SK-N-SH treated with all-trans-retinoic acid at 6 μM for 48 hours (cell line): ENCODE data around the gene CFAP100.

ENCODE experiments used
- ATAC-seq: fragments of 200-7000 bp; cut with Tn5 transposase; 3 replicates; pipeline ENCODE4 v1.9.1; 2020; ENCODE audit warnings: mild to moderate bottlenecking, moderate library complexity
- ARNTL ChIP-seq: fragments of 450-650 bp; formaldehyde crosslinking; IDR thresholded peaks from 2 replicates; pipeline ENCODE4 v1.5.0; 2020; ENCODE audit warnings: low read depth, mild to moderate bottlenecking, moderate library complexity, borderline replicate concordance
- CREB5 ChIP-seq: fragments of 250-450 bp; sonication (Bioruptor Pico); IDR thresholded peaks from 2 replicates; pipeline ENCODE4 v1.5.1; 2020; ENCODE audit warnings: low read depth, mild to moderate bottlenecking, moderate library complexity
- CSDC2 ChIP-seq: fragments of 250-450 bp; sonication (Bioruptor Pico); IDR thresholded peaks from 2 replicates; pipeline ENCODE4 v1.5.0; 2020; ENCODE audit warnings: mild to moderate bottlenecking, moderate library complexity
- CSRNP3 ChIP-seq: fragments of 250-450 bp; sonication (Bioruptor Pico); IDR thresholded peaks from 2 replicates; pipeline ENCODE4 v1.5.1; 2021; ENCODE audit warnings: mild to moderate bottlenecking, moderate library complexity
- GLIS3 ChIP-seq: fragments of 250-450 bp; sonication (Bioruptor Pico); IDR thresholded peaks from 2 replicates; pipeline ENCODE4 v1.5.0; 2020; ENCODE audit warnings: mild to moderate bottlenecking, moderate library complexity
- ISL1 ChIP-seq: fragments of 250-450 bp; sonication (Bioruptor Pico); IDR thresholded peaks from 2 replicates; pipeline ENCODE4 v2.1.2; 2022; ENCODE audit warnings: mild to moderate bottlenecking, moderate library complexity
- OSR1 ChIP-seq: fragments of 250-450 bp; sonication (Bioruptor Pico); IDR thresholded peaks from 2 replicates; pipeline ENCODE4 v1.8.0; 2022; ENCODE audit warnings: moderate library complexity, mild to moderate bottlenecking, inconsistent platforms
- POU6F1 ChIP-seq: fragments of 250-450 bp; sonication (Bioruptor Pico); IDR thresholded peaks from 2 replicates; pipeline ENCODE4 v1.8.0; 2021; ENCODE audit warnings: low read depth, mild to moderate bottlenecking, moderate library complexity, borderline replicate concordance
- PPARA ChIP-seq: fragments of 250-450 bp; sonication (Bioruptor Pico); IDR thresholded peaks from 2 replicates; pipeline ENCODE4 v1.5.0; 2020; ENCODE audit warnings: mild to moderate bottlenecking, borderline replicate concordance
- RARB ChIP-seq: fragments of 250-450 bp; sonication (Bioruptor Pico); IDR thresholded peaks from 2 replicates; pipeline ENCODE4 v1.8.0; 2021; ENCODE audit warnings: mild to moderate bottlenecking, moderate library complexity
- TCF4 ChIP-seq: fragments of 250-450 bp; sonication (Bioruptor Pico); IDR thresholded peaks from 2 replicates; pipeline ENCODE4 v1.8.0; 2021; ENCODE audit warnings: mild to moderate bottlenecking, moderate library complexity, borderline replicate concordance
- TSHZ2 ChIP-seq: fragments of 250-450 bp; sonication (Bioruptor Pico); IDR thresholded peaks from 2 replicates; pipeline ENCODE4 v1.5.0; 2020; ENCODE audit warnings: mild to moderate bottlenecking, moderate library complexity
- ZC3H10 ChIP-seq: fragments of 250-450 bp; sonication (Bioruptor Pico); IDR thresholded peaks from 2 replicates; pipeline ENCODE4 v1.5.1; 2021; ENCODE audit warnings: mild to moderate bottlenecking, moderate library complexity
- ZFP30 ChIP-seq: fragments of 450-650 bp; formaldehyde crosslinking; IDR thresholded peaks from 2 replicates; pipeline ENCODE4 v1.5.0; 2022; ENCODE audit warnings: mild to moderate bottlenecking, moderate library complexity
- ZNF565 ChIP-seq: fragments of 450-650 bp; formaldehyde crosslinking; conservative IDR thresholded peaks from 2 replicates; pipeline ENCODE4 v1.5.0; 2020; ENCODE audit warnings: low read depth, mild to moderate bottlenecking, moderate library complexity
- ZNF70 ChIP-seq: fragments of 450-650 bp; formaldehyde crosslinking; IDR thresholded peaks from 2 replicates; pipeline ENCODE4 v1.5.0; 2020; ENCODE audit warnings: mild to moderate bottlenecking, moderate library complexity
- ZNF8 ChIP-seq: fragments of 450-650 bp; formaldehyde crosslinking; IDR thresholded peaks from 2 replicates; pipeline ENCODE4 v1.5.0; 2020; ENCODE audit warnings: mild to moderate bottlenecking, moderate library complexity
- TF ChIP-seq, protein P1 (sequence below): fragments of 250-450 bp; sonication (Bioruptor Pico); IDR thresholded peaks from 2 replicates; pipeline ENCODE4 v1.8.0; 2020; ENCODE audit warnings: mild to moderate bottlenecking, moderate library complexity, borderline replicate concordance

The CFAP100 gene

GRCh38 chr3:126436826-126437717 is 42.4 kb downstream of the CFAP100 start (continued):
- TF ChIP-seq TSHZ2 (CRISPR knock-in tag) (no peak), ZNF70 (CRISPR knock-in tag) (no peak), ZFP30 (CRISPR knock-in tag) (no peak)

DNA sequence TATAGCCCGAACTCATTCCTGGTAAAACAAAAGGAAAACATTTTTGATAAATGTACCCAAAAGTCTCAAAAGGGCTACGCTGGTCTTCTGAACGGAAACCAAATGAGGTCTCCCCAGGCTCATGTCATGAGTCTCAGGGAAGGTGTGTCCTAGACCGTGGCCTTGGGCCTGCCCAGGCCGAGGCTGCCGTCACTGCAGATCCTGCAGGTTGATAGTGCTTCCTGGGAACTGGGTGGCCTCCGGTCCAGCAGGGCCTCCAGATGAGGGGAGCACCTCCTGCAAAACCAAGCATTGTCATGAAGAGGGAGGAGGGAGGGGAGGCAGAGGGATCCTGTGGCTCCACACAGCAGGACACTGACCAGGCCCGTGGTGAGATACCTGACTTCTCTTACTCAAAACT is 43.5 kb downstream of the CFAP100 start:
- TF ChIP-seq, protein P1, sequence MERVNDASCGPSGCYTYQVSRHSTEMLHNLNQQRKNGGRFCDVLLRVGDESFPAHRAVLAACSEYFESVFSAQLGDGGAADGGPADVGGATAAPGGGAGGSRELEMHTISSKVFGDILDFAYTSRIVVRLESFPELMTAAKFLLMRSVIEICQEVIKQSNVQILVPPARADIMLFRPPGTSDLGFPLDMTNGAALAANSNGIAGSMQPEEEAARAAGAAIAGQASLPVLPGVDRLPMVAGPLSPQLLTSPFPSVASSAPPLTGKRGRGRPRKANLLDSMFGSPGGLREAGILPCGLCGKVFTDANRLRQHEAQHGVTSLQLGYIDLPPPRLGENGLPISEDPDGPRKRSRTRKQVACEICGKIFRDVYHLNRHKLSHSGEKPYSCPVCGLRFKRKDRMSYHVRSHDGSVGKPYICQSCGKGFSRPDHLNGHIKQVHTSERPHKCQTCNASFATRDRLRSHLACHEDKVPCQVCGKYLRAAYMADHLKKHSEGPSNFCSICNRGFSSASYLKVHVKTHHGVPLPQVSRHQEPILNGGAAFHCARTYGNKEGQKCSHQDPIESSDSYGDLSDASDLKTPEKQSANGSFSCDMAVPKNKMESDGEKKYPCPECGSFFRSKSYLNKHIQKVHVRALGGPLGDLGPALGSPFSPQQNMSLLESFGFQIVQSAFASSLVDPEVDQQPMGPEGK = no peak
- TF ChIP-seq RARB (CRISPR knock-in tag) (no peak), PPARA (CRISPR knock-in tag) (no peak)
- ATAC-seq = no peak

DNA sequence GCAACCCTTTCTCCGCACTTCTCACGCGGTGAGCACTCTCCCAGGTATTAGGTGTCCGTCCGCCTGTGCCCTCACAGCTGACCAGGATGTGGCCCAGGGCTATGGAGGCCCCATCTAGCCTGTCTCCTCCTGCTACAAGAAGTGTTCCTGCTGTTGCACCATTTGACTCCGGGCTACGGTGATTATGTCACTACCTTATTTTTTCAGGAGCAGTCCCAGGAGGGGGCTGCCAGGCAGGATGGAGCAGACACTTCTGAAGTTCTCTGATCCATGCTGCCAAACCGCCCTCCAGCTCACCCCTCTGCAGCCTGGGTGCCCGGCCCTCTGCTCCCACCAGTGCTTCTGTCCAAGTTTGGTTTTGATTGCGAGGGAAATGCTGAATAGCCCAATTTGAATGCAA is 44.0 kb downstream of the CFAP100 start:
- TF ChIP-seq GLIS3 = no peak
- no peak for TF ChIP-seq CREB5 (CRISPR knock-in tag)
- TF ChIP-seq ISL1 (CRISPR knock-in tag) = no peak
- TF ChIP-seq ZC3H10 (CRISPR knock-in tag) = no peak
- TF ChIP-seq TCF4 = no peak
- TF ChIP-seq CSRNP3 = no peak
- no peak for TF ChIP-seq RARB (CRISPR knock-in tag)
- TF ChIP-seq, protein P1 = no peak
- TF ChIP-seq ZNF565 (CRISPR knock-in tag) = no peak
- TF ChIP-seq ZNF8 (CRISPR knock-in tag) = no peak
- TF ChIP-seq, all 23 proteins: peak for 0
- no peak for ATAC-seq

DNA sequence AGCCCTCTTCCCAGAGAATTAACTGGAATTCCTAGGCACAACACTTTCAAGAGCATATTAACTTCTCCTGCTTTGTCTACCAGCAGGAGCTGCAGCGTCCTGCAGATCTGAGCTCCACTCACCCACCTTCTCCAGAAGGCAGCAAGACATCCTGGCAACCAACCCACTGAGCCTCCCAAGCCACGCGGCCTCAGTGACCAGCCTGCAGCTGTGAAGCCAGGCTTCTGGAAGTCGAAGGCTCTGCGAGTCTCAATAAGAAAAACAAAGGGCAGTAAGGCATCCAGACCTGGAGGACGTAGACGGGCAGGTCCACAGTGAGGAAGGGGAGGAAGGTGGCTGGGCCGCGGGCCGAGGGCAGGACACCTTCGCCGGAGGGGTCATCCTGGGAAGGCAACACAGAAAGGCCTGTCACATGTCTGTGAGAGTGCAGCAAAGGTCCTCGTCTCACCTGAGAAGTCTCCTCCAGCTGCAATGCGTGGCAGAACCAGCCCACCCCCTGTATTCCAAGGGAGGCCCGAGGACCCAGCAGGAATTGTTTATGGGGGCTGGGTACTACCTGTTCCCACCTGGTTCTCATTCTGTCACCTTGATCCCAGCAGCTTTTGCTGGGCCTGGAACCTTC is 44.7 kb downstream of the CFAP100 start:
- ATAC-seq = no peak
- no peak for TF ChIP-seq POU6F1 (CRISPR knock-in tag)
- TF ChIP-seq ZNF70 (CRISPR knock-in tag) = no peak
- TF ChIP-seq ZC3H10 (CRISPR knock-in tag) = no peak
- no peak for TF ChIP-seq OSR1 (CRISPR knock-in tag)
- no peak for TF ChIP-seq RARB (CRISPR knock-in tag)
- TF ChIP-seq CSDC2 (CRISPR knock-in tag) = no peak
- TF ChIP-seq ZNF565 (CRISPR knock-in tag) = no peak
- no peak for TF ChIP-seq ARNTL (CRISPR knock-in tag)
- no peak for TF ChIP-seq TCF4
- no peak for TF ChIP-seq ZFP30 (CRISPR knock-in tag)
- no peak for TF ChIP-seq TSHZ2 (CRISPR knock-in tag)
